Prostate gland (tissue), 2 donors: ENCODE data around the gene FAM81A.

ENCODE experiments used
- CTCF ChIP-seq, 4 experiments: fragments of 200-600 bp in 2 of 4; fragments of 450-650 bp in 2 of 4; sonication (generic) in 2 of 4; IDR thresholded peaks; 1 replicate in 3 of 4; 2 replicates in 1 of 4; pipeline ENCODE4 v1.5.1; 2016 to 2019; ENCODE audit warnings: antibody characterized with exemption in 4 of 4, mild to moderate bottlenecking in 2 of 4, moderate library complexity in 2 of 4
- POLR2A ChIP-seq: fragments of 450-650 bp; IDR thresholded peaks from one replicate; pipeline ENCODE4 v1.6.1; 2016; ENCODE audit warnings: antibody characterized with exemption, mild to moderate bottlenecking

DNA sequence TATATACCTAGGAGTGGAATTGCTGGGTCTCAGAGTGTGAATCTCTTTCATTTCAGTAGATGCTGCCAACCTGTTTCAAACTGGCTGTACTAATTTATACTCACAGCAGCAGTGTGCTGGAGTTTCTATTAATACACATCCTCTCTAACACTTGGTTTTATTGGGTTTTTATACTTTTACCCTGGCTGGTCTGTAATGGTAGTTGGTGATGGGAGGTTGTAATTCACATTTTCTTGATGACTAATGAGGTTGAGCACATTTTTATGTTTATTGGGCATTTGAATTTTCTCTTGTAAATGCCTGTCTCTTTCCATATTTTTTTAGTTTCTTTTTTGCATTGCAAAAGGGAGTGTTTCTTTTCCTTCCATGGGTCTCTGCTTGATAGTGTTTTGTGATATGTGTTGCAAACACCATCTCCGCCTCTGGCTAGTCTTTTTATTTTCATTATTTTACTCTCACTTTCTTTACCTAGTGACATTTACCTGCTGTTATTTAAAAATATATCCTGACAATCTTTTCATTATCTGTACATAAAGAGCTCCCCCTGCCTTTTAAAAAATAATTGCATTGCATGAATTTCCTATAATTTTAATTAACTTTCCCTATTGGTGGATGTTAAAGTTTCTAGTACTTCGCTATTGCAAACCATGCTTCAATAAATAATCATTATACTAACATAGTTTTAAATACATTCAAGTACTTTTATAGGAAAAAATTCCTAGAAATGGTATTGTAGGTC, 124.6 kb downstream of the FAM81A start:
- TF ChIP-seq CTCF (IDR thresholded peaks at IDR 0.05) (peak in 2 of 4 experiments; percentile 27 to 28), POLR2A (no peak)
